ENCODE results near the gene OR2V2. TPM values are rescaled to one million over a fixed set of nuclear protein-coding genes. Genes with fewer than 3 reads are reported as not detected.
A peak's percentile ranks its signal among the peaks of the same experiment; 100 is the strongest.

Gene OR2V2
- total RNA-seq, 1 experiment from 2014 or later = not detected

DNA sequence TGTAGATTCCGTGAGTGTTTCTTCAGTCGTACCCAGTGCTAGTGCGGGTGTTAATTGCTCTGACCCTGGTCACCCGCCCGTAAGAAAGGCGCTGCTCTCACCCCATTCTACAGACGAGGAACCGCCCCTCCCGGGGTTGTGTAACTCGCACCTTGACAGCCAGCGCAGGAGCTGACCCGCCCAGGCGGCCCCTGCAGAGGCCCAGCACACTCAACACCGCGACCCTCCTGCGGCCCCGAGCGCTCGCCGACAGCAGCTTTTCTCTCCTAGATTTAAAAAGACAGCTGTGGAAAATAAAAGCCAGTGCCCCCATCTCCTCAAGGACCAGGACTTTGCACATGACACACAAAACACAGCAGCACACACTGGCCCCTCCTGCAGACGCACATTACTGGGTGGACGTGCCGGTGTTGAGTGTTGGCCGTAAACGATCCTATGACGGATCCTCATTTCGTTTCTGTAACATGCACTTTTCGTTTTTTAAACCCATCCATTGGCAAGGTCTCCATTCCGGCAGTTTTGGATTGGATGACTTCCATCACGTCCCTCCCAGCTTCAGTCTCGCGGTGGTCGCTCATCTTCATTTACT, 22.9 kb downstream of the OR2V2 start:
- Histone ChIP-seq H3K27me3 (replicated peaks; ENCODE audit: insufficient read depth, low read depth, low read length, poor library complexity) (no peaks in the 10 kb centered on the region), H3K27ac (ENCODE audit: low read depth, low read length, poor library complexity, severe bottlenecking) (no peak overlapping the region), H3K36me3 (ENCODE audit: insufficient read depth, low read length, poor library complexity, severe bottlenecking) (no peaks in the 10 kb centered on the region), H3K4me1 (ENCODE audit: insufficient read depth, low read length, poor library complexity, severe bottlenecking) (no peaks in the 10 kb centered on the region), H3K4me3 (ENCODE audit: low read depth, low read length, poor library complexity, severe bottlenecking) (peak overlapping the region; percentile 24), H3K9me3 (ENCODE audit: low read depth, low read length, poor library complexity, severe bottlenecking) (no peaks in the 10 kb centered on the region)
- no TSS peak for BruUV-seq (replicated peaks)
- ChIA-PET POLR2A (ENCODE audit: low non-redundant PET) (no interaction called here), CTCF (no interaction called here)
- intact Hi-C loops (cut with micrococcal nuclease; ENCODE audit: unreplicated experiment) = no loop called here
- no peak for DNase-seq (ENCODE audit: low spot score)
- no peak for TF ChIP-seq EZH2 (IDR thresholded peaks at IDR 0.05; ENCODE audit: borderline replicate concordance, low read depth, low read length, poor library complexity, severe bottlenecking)
- TF ChIP-seq, protein P1, sequence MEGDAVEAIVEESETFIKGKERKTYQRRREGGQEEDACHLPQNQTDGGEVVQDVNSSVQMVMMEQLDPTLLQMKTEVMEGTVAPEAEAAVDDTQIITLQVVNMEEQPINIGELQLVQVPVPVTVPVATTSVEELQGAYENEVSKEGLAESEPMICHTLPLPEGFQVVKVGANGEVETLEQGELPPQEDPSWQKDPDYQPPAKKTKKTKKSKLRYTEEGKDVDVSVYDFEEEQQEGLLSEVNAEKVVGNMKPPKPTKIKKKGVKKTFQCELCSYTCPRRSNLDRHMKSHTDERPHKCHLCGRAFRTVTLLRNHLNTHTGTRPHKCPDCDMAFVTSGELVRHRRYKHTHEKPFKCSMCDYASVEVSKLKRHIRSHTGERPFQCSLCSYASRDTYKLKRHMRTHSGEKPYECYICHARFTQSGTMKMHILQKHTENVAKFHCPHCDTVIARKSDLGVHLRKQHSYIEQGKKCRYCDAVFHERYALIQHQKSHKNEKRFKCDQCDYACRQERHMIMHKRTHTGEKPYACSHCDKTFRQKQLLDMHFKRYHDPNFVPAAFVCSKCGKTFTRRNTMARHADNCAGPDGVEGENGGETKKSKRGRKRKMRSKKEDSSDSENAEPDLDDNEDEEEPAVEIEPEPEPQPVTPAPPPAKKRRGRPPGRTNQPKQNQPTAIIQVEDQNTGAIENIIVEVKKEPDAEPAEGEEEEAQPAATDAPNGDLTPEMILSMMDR (conservative IDR thresholded peaks at IDR 0.05; ENCODE audit: low read depth, low read length) = no peak

GRCh38 chr5:181170996-181171395, 23.6 kb downstream of the OR2V2 start:
- CTCF ChIA-PET = interaction anchor here (0.9 kb wide), 1 partner anchor 13 kb away, joined by 8 read pairs; no protein-coding TSS in a partner anchor
- H3K4me1 ChIP-seq (ENCODE audit: insufficient read depth, low read length, poor library complexity, severe bottlenecking) = no peaks in the 10 kb centered on the region
- no peak for DNase-seq (ENCODE audit: low spot score)
- TF ChIP-seq EZH2 (IDR thresholded peaks at IDR 0.05; ENCODE audit: borderline replicate concordance, low read depth, low read length, poor library complexity, severe bottlenecking) = no peak
- TF ChIP-seq, protein P1 (conservative IDR thresholded peaks at IDR 0.05; ENCODE audit: low read depth, low read length) = no peak
- no peaks in the 10 kb centered on the region for H3K9me3 ChIP-seq (ENCODE audit: low read depth, low read length, poor library complexity, severe bottlenecking)
- no peaks in the 10 kb centered on the region for H3K27me3 ChIP-seq (replicated peaks; ENCODE audit: insufficient read depth, low read depth, low read length, poor library complexity)
- intact Hi-C loops (cut with micrococcal nuclease; ENCODE audit: unreplicated experiment) = no loop called here
- BruUV-seq (replicated peaks) = no TSS peak
- POLR2A ChIA-PET (ENCODE audit: low non-redundant PET) = no interaction called here
- no peak overlapping the region for H3K27ac ChIP-seq (ENCODE audit: low read depth, low read length, poor library complexity, severe bottlenecking)
- no peak overlapping the region for H3K4me3 ChIP-seq (ENCODE audit: low read depth, low read length, poor library complexity, severe bottlenecking)
- no peaks in the 10 kb centered on the region for H3K36me3 ChIP-seq (ENCODE audit: insufficient read depth, low read length, poor library complexity, severe bottlenecking)

DNA sequence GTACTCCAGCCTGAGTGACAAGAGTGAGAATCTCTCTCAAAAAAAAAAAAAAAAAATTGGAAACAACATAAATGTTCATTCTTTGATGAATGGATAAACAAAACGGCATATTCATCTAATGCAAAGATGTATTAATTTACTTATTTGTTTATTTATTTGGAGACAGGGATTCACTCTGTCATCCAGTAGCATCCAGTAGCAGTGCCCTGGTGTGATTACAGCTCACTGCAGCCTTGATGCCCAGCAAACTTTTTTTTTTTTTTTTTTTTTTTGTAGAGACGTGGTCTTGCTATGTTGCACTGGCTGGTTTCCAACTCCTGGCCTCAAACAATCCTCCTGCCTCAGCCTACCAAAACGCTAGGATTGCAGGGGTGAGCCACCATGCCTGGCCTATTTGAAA, 24.4 kb downstream of the OR2V2 start:
- ChIA-PET POLR2A (ENCODE audit: low non-redundant PET) (no interaction called here), CTCF (interaction anchor here (0.9 kb wide), 1 partner anchor 12 kb away, joined by 8 read pairs; no protein-coding TSS in a partner anchor)
- no peaks in the 10 kb centered on the region for H3K36me3 ChIP-seq (ENCODE audit: insufficient read depth, low read length, poor library complexity, severe bottlenecking)
- H3K9me3 ChIP-seq (ENCODE audit: low read depth, low read length, poor library complexity, severe bottlenecking) = no peaks in the 10 kb centered on the region
- no peaks in the 10 kb centered on the region for H3K4me1 ChIP-seq (ENCODE audit: insufficient read depth, low read length, poor library complexity, severe bottlenecking)
- H3K27me3 ChIP-seq (replicated peaks; ENCODE audit: insufficient read depth, low read depth, low read length, poor library complexity) = no peaks in the 10 kb centered on the region
- no peak overlapping the region for H3K27ac ChIP-seq (ENCODE audit: low read depth, low read length, poor library complexity, severe bottlenecking)
- no peak overlapping the region for H3K4me3 ChIP-seq (ENCODE audit: low read depth, low read length, poor library complexity, severe bottlenecking)
- TF ChIP-seq, protein P1 (conservative IDR thresholded peaks at IDR 0.05; ENCODE audit: low read depth, low read length) = no peak
- TF ChIP-seq EZH2 (IDR thresholded peaks at IDR 0.05; ENCODE audit: borderline replicate concordance, low read depth, low read length, poor library complexity, severe bottlenecking) = no peak
- intact Hi-C loops (cut with micrococcal nuclease; ENCODE audit: unreplicated experiment) = no loop called here
- DNase-seq (ENCODE audit: low spot score) = no peak
- no TSS peak for BruUV-seq (replicated peaks)
